ENCODE data around the gene TRHDE.
"Not testable (repeated sequence)": the region's sequence is repeated elsewhere in the genome, so short reads cannot be mapped to it uniquely, and the experiment has no call there.

Gene TRHDE

GRCh38 chr12:72448805-72449204 lies 176.6 kb downstream of the TRHDE start:
- no peak for DNase-seq (ENCODE audit: low read depth)

GRCh38 chr12:72453066-72453465 lies 180.9 kb downstream of the TRHDE start:
- no peak for DNase-seq (ENCODE audit: low read depth)

GRCh38 chr12:72453550-72453949 lies 181.4 kb downstream of the TRHDE start:
- no peak for DNase-seq (ENCODE audit: low read depth)

- no peak for DNase-seq (ENCODE audit: low read depth)
Measured at GRCh38 chr12:72464471-72464870, 192.3 kb downstream of the TRHDE start.

- no peak for DNase-seq (ENCODE audit: low read depth)
Measured at GRCh38 chr12:72465155-72465554, 193.0 kb downstream of the TRHDE start.

GRCh38 chr12:72465940-72466630 lies 193.9 kb downstream of the TRHDE start:
- DNase-seq (ENCODE audit: low read depth), result peak; percentile 56

GRCh38 chr12:72467985-72468384 lies 195.8 kb downstream of the TRHDE start:
- no peak for DNase-seq (ENCODE audit: low read depth)

- DNase-seq (ENCODE audit: low read depth), result no peak
Measured at GRCh38 chr12:72468505-72468904, 196.3 kb downstream of the TRHDE start.

- DNase-seq (ENCODE audit: low read depth), result no peak
Measured at GRCh38 chr12:72471806-72472205, 199.6 kb downstream of the TRHDE start.

GRCh38 chr12:72472350-72472749 lies 200.2 kb downstream of the TRHDE start:
- DNase-seq (ENCODE audit: low read depth), result no peak

- DNase-seq (ENCODE audit: low read depth), result no peak
Measured at GRCh38 chr12:72476301-72476700, 204.1 kb downstream of the TRHDE start.

GRCh38 chr12:72485017-72485701 lies 213.0 kb downstream of the TRHDE start:
- DNase-seq (ENCODE audit: low read depth), result no peak

GRCh38 chr12:72491426-72491825 lies 219.3 kb downstream of the TRHDE start:
- no peak for DNase-seq (ENCODE audit: low read depth)

- DNase-seq (ENCODE audit: low read depth), result no peak
Measured at GRCh38 chr12:72493407-72493806, 221.2 kb downstream of the TRHDE start.

- no peak for DNase-seq (ENCODE audit: low read depth)
Measured at GRCh38 chr12:72498354-72498753, 226.2 kb downstream of the TRHDE start.

- no peak for DNase-seq (ENCODE audit: low read depth)
Measured at GRCh38 chr12:72499244-72499643, 227.1 kb downstream of the TRHDE start.

GRCh38 chr12:72502546-72502945 lies 230.4 kb downstream of the TRHDE start:
- no peak for DNase-seq (ENCODE audit: low read depth)

- DNase-seq (ENCODE audit: low read depth), result no peak
Measured at GRCh38 chr12:72505227-72505626, 233.1 kb downstream of the TRHDE start.

GRCh38 chr12:72509891-72510290 lies 237.7 kb downstream of the TRHDE start:
- no peak for DNase-seq (ENCODE audit: low read depth)

- DNase-seq (ENCODE audit: low read depth), result no peak
Measured at GRCh38 chr12:72510772-72511171, 238.6 kb downstream of the TRHDE start.

GRCh38 chr12:72511498-72511897 lies 239.3 kb downstream of the TRHDE start:
- no peak for DNase-seq (ENCODE audit: low read depth)

GRCh38 chr12:72511906-72512305 lies 239.7 kb downstream of the TRHDE start:
- no peak for DNase-seq (ENCODE audit: low read depth)

GRCh38 chr12:72520044-72520678 lies 248.0 kb downstream of the TRHDE start:
- not testable (repeated sequence) for DNase-seq (ENCODE audit: low read depth)

Data from CMK (cell line).